Neural cell (in vitro differentiated cells): ENCODE data around the gene OVOL3. TPM values are rescaled to one million over a fixed set of nuclear protein-coding genes. Genes with fewer than 3 reads are reported as not detected.

Experiments
- H2AFZ ChIP-seq: fragments of 200-600, 300-800 bp; sonication (generic), shearing (Covaris generic); 2 replicates; pipeline ENCODE4 v1.6.0; 2014; ENCODE audit warnings: low read depth, mild to moderate bottlenecking, antibody characterized with exemption, low read length, moderate library complexity
- H3F3A ChIP-seq: fragments of 200-600 bp; shearing (Covaris generic); 2 replicates; pipeline ENCODE4 v1.6.1; 2016; ENCODE audit warnings: mild to moderate bottlenecking, moderate library complexity, mixed read lengths, antibody characterized with exemption, low read length; ENCODE audit not compliant: insufficient read depth, poor library complexity, severe bottlenecking
- H3K27ac ChIP-seq: fragments of 200-600, 300-800 bp; sonication (generic), shearing (Covaris generic); 2 replicates; pipeline ENCODE4 v1.5.1; 2014; ENCODE audit warnings: mild to moderate bottlenecking, low read length, moderate library complexity
- H3K27me3 ChIP-seq: fragments of 300-800, 200-600 bp; sonication (generic), shearing (Covaris generic); 2 replicates; pipeline ENCODE4 v1.6.0; 2014; ENCODE audit warnings: mild to moderate bottlenecking, low read depth, low read length, moderate library complexity; ENCODE audit not compliant: insufficient read depth
- H3K36me3 ChIP-seq: fragments of 300-800, 200-600 bp; sonication (generic), shearing (Covaris generic); 2 replicates; pipeline ENCODE4 v1.5.1; 2014; ENCODE audit warnings: mild to moderate bottlenecking, antibody characterized with exemption, low read length, moderate library complexity; ENCODE audit not compliant: insufficient read depth
- H3K4me2 ChIP-seq: fragments of 300-800, 200-600 bp; sonication (generic), shearing (Covaris generic); 2 replicates; pipeline ENCODE4 v1.6.0; 2014; ENCODE audit warnings: mild to moderate bottlenecking, low read length
- H3K4me3 ChIP-seq: fragments of 300-800, 200-600 bp; sonication (generic), shearing (Covaris generic); 2 replicates; pipeline ENCODE4 v1.5.1; 2014; ENCODE audit warnings: mild to moderate bottlenecking, low read length, moderate library complexity
- H3K79me2 ChIP-seq: fragments of 200-600 bp; shearing (Covaris generic); replicated peaks from 2 replicates; pipeline ENCODE4 v1.6.0; 2014; ENCODE audit warnings: mild to moderate bottlenecking, low read length, moderate library complexity; ENCODE audit not compliant: insufficient read depth
- H3K9ac ChIP-seq: fragments of 300-800, 200-600 bp; sonication (generic), shearing (Covaris generic); 2 replicates; pipeline ENCODE4 v1.6.1; 2016; ENCODE audit warnings: mild to moderate bottlenecking, low read length, mixed read lengths
- H3K9me2 ChIP-seq: fragments of 200-600 bp; shearing (Covaris generic); 2 replicates; pipeline ENCODE4 v1.6.1; 2016; ENCODE audit warnings: mild to moderate bottlenecking, low read length, mixed read lengths; ENCODE audit not compliant: insufficient read depth
- H3K9me3 ChIP-seq: fragments of 200-600, 300-800 bp; sonication (generic), shearing (Covaris generic); 2 replicates; pipeline ENCODE4 v1.6.1; 2016; ENCODE audit warnings: mild to moderate bottlenecking, mixed run types, low read length, moderate library complexity, mixed read lengths
- H4K20me1 ChIP-seq: fragments of 200-600 bp; shearing (Covaris generic); 2 replicates; pipeline ENCODE4 v1.6.1; 2016; ENCODE audit warnings: mild to moderate bottlenecking, mixed run types; ENCODE audit not compliant: insufficient read depth
- EP300 ChIP-seq: fragments of 450-650 bp; conservative IDR thresholded peaks from 2 replicates; pipeline ENCODE4 v1.6.1; 2014; ENCODE audit warnings: antibody characterized with exemption, mild to moderate bottlenecking, moderate library complexity; ENCODE audit not compliant: poor library complexity, severe bottlenecking
- EZH2 ChIP-seq: fragments of 200-600, 300-800 bp; shearing (Covaris generic), sonication (generic); IDR thresholded peaks from 2 replicates; pipeline ENCODE4 v1.6.1; 2014; ENCODE audit warnings: antibody characterized with exemption, low read length, borderline replicate concordance, mild to moderate bottlenecking; ENCODE audit not compliant: insufficient read depth, poor library complexity, severe bottlenecking
- MXI1 ChIP-seq: fragments of 450-650 bp; conservative IDR thresholded peaks from 2 replicates; pipeline ENCODE4 v1.6.1; 2014; ENCODE audit warnings: antibody characterized with exemption, mild to moderate bottlenecking; ENCODE audit not compliant: poor library complexity, severe bottlenecking
- POLR2AphosphoS5 ChIP-seq: IDR thresholded peaks from 2 replicates; pipeline ENCODE4 v1.6.1; 2012
- RAD21 ChIP-seq: fragments of 450-650 bp; conservative IDR thresholded peaks from 2 replicates; pipeline ENCODE4 v1.6.1; 2014; ENCODE audit warnings: antibody characterized with exemption, mild to moderate bottlenecking, moderate library complexity
- SMC3 ChIP-seq: fragments of 450-650 bp; conservative IDR thresholded peaks from 2 replicates; pipeline ENCODE4 v1.6.1; 2014; ENCODE audit warnings: antibody characterized with exemption, mild to moderate bottlenecking, moderate library complexity; ENCODE audit not compliant: poor library complexity
- TAF1 ChIP-seq: IDR thresholded peaks from 2 replicates; pipeline ENCODE4 v1.6.1; 2012; ENCODE audit warnings: low read depth
- polyA plus RNA-seq: library from polyadenylated mRNA; depleted of rRNA; stranded (reverse); fragments of >200 nt; gene quantifications from 2 replicates; pipeline ENCODE4 v1.2.3, GENCODE V29; 2014
- TF ChIP-seq, protein P1 (sequence below): fragments of 450-650 bp; IDR thresholded peaks from 2 replicates; pipeline ENCODE4 v1.5.1; 2014; ENCODE audit warnings: antibody characterized with exemption, mild to moderate bottlenecking, moderate library complexity; ENCODE audit not compliant: poor library complexity, severe bottlenecking
- TF ChIP-seq, protein P2 (sequence below): IDR thresholded peaks from 2 replicates; pipeline ENCODE4 v1.6.1; 2012; ENCODE audit warnings: borderline replicate concordance

Gene OVOL3
- polyA plus RNA-seq, 1 donor from 2014 or later: not detected

DNA sequence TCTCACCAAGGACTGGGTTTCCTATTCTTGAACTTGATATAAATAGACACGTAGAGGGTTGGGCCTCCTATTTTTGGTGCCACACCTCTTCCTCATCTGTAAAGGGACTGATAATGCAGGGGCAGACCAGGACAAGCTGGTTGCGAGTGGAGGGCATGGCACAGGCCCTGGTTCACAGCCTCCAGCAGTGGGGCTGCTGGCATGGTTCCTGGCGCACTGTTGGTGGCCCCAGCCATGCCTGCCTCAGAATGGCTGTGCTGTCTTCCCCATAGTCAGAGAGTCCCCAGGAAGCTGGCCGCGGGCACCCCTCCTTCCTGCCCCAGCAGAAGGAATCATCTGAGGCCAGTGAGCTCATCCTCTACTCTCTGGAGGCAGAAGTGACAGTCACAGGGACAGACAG, 10.5 kb upstream of the OVOL3 start:
- Histone ChIP-seq H3K27me3 (no peaks in the 10 kb centered on the region), H3K9me3 (no peaks in the 10 kb centered on the region), H3K36me3 (no peaks in the 10 kb centered on the region), H3K27ac (no peak overlapping the region), H3K4me3 (no peak overlapping the region), H3K9me2 (no peaks in the 10 kb centered on the region), H2AFZ (no peak overlapping the region), H3K9ac (no peak overlapping the region), H4K20me1 (no peaks in the 10 kb centered on the region), H3K4me2 (no peak overlapping the region), H3F3A (no peaks in the 10 kb centered on the region), H3K79me2 (no peaks in the 10 kb centered on the region)
- TF ChIP-seq EZH2 (no peak), RAD21 (no peak), TAF1 (no peak), EP300 (no peak)
- TF ChIP-seq, protein P1, sequence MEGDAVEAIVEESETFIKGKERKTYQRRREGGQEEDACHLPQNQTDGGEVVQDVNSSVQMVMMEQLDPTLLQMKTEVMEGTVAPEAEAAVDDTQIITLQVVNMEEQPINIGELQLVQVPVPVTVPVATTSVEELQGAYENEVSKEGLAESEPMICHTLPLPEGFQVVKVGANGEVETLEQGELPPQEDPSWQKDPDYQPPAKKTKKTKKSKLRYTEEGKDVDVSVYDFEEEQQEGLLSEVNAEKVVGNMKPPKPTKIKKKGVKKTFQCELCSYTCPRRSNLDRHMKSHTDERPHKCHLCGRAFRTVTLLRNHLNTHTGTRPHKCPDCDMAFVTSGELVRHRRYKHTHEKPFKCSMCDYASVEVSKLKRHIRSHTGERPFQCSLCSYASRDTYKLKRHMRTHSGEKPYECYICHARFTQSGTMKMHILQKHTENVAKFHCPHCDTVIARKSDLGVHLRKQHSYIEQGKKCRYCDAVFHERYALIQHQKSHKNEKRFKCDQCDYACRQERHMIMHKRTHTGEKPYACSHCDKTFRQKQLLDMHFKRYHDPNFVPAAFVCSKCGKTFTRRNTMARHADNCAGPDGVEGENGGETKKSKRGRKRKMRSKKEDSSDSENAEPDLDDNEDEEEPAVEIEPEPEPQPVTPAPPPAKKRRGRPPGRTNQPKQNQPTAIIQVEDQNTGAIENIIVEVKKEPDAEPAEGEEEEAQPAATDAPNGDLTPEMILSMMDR: no peak
- TF ChIP-seq, protein P2, sequence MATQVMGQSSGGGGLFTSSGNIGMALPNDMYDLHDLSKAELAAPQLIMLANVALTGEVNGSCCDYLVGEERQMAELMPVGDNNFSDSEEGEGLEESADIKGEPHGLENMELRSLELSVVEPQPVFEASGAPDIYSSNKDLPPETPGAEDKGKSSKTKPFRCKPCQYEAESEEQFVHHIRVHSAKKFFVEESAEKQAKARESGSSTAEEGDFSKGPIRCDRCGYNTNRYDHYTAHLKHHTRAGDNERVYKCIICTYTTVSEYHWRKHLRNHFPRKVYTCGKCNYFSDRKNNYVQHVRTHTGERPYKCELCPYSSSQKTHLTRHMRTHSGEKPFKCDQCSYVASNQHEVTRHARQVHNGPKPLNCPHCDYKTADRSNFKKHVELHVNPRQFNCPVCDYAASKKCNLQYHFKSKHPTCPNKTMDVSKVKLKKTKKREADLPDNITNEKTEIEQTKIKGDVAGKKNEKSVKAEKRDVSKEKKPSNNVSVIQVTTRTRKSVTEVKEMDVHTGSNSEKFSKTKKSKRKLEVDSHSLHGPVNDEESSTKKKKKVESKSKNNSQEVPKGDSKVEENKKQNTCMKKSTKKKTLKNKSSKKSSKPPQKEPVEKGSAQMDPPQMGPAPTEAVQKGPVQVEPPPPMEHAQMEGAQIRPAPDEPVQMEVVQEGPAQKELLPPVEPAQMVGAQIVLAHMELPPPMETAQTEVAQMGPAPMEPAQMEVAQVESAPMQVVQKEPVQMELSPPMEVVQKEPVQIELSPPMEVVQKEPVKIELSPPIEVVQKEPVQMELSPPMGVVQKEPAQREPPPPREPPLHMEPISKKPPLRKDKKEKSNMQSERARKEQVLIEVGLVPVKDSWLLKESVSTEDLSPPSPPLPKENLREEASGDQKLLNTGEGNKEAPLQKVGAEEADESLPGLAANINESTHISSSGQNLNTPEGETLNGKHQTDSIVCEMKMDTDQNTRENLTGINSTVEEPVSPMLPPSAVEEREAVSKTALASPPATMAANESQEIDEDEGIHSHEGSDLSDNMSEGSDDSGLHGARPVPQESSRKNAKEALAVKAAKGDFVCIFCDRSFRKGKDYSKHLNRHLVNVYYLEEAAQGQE: no peak

DNA sequence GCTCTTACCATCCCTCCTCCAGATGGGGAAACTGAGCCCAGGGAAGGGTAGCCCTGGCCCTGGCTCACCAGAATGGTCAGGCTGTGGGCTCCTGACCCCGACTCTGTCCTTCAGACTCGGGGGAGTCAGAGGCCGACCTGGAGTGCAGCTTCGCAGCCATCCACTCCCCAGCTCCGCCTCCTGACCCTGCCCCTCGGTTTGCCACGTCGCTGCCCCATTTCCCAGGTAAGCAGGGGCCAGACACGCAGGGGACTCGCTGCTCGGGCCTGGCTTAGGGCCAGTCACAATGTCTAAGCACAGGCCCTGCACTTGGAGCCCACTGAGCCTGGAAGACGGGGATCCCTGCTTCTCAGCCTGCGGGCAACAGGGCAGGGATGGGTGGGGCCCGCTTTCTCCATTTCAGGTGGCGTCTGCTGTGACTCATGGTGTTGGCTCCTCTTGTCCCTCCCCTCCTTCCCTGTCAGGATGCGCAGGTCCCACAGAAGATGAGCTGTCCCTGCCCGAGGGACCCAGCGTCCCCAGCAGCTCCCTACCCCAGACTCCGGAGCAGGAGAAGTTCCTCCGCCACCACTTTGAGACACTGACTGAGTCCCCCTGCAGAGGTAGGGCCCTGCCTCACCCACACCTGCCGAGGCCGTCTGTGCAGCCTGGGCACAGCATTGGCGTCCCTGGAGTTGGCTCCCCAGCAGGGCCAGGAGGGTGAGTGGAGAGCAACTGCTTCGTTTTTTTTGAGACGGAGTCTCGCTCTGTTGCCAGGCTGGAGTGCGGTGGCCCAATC, 9.2 kb upstream of the OVOL3 start:
- no peak overlapping the region for H3K27ac ChIP-seq
- no peaks in the 10 kb centered on the region for H3K9me2 ChIP-seq
- no peaks in the 10 kb centered on the region for H3F3A ChIP-seq
- H3K9ac ChIP-seq: no peak overlapping the region
- H3K4me3 ChIP-seq: no peak overlapping the region
- H3K79me2 ChIP-seq: no peaks in the 10 kb centered on the region
- TF ChIP-seq TAF1 (no peak), POLR2AphosphoS5 (no peak), MXI1 (no peak), EP300 (no peak), EZH2 (no peak), SMC3 (no peak), RAD21 (no peak)
- TF ChIP-seq, protein P2: no peak
- TF ChIP-seq, protein P1: no peak
- no peaks in the 10 kb centered on the region for H4K20me1 ChIP-seq
- no peak overlapping the region for H3K4me2 ChIP-seq
- H3K36me3 ChIP-seq: no peaks in the 10 kb centered on the region
- no peak overlapping the region for H2AFZ ChIP-seq
- no peaks in the 10 kb centered on the region for H3K9me3 ChIP-seq
- H3K27me3 ChIP-seq: no peaks in the 10 kb centered on the region
